Measurements from ENCODE around the gene UQCC3.

UQCC3 gene

GRCh38 chr11:62652161-62653006 lies 19.1 kb upstream of the UQCC3 start:
- Histone ChIP-seq H3K4me1 (ENCODE audit: insufficient read depth, low read length) (peaks cover 36% of the 10 kb centered on the region), H3K27ac (ENCODE audit: low read length) (peak overlapping the region; percentile 88), H3K9ac (ENCODE audit: low read depth, low read length) (peak overlapping the region; percentile 84), H3K4me3 (ENCODE audit: low read depth in 1 of 2, low read length in 2 of 2) (peak overlapping the region; percentile 75 to 82), H2AFZ (ENCODE audit: low read depth, low read length) (peak overlapping the region; percentile 87), H3K36me3 (ENCODE audit: insufficient read depth, low read length) (peaks cover 27% of the 10 kb centered on the region), H3K27me3 (ENCODE audit: insufficient read depth, low read length, poor library complexity) (no peaks in the 10 kb centered on the region), H4K20me1 (ENCODE audit: insufficient read depth, low read length) (no peaks in the 10 kb centered on the region), H3K4me2 (ENCODE audit: insufficient read depth, low read length) (peak overlapping the region; percentile 72), H3K79me2 (ENCODE audit: insufficient read depth, low read length) (peaks cover 46% of the 10 kb centered on the region), H3K9me3 (ENCODE audit: insufficient read depth, low read length, severe bottlenecking) (no peaks in the 10 kb centered on the region)
- DNase-seq (no peak), ATAC-seq (ENCODE audit: insufficient read depth, low read depth) (no peak)
- TF ChIP-seq EZH2 (IDR thresholded peaks at IDR 0.05; ENCODE audit: borderline replicate concordance, low read depth, low read length, severe bottlenecking): no peak
- TF ChIP-seq CTCF (IDR thresholded peaks at IDR 0.05; ENCODE audit: borderline replicate concordance, extremely low read depth, low read length, poor library complexity, severe bottlenecking): no peak

DNA sequence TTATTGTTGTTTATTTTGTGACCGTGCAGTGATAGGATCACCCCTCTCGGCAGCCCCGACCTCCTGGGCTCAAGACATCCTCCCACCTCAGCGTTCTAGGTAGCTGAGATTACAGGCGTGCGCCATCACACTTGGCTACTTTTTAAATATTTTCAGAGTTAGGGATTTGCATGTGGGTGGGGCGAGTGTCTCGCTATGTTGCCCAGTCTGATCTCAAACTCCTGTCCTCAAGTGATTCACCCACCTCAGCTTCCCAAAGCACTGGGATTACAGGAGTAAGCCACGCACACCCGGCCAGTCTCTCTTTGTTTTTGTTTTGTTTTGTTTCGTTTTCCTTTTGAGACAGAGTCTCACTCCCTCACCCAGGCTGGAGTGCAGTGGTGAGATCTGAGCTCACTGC lies 17.2 kb upstream of the UQCC3 start:
- Histone ChIP-seq H3K27me3 (ENCODE audit: insufficient read depth, low read length, poor library complexity) (no peaks in the 10 kb centered on the region), H2AFZ (ENCODE audit: low read depth, low read length) (peak overlapping the region; percentile 67), H3K4me2 (ENCODE audit: insufficient read depth, low read length) (peak overlapping the region; percentile 20), H3K36me3 (ENCODE audit: insufficient read depth, low read length) (peaks cover 10% of the 10 kb centered on the region), H3K79me2 (ENCODE audit: insufficient read depth, low read length) (peaks cover 31% of the 10 kb centered on the region), H3K9ac (ENCODE audit: low read depth, low read length) (peak overlapping the region; percentile 84), H3K4me1 (ENCODE audit: insufficient read depth, low read length) (peaks cover 27% of the 10 kb centered on the region), H3K9me3 (ENCODE audit: insufficient read depth, low read length, severe bottlenecking) (no peaks in the 10 kb centered on the region), H4K20me1 (ENCODE audit: insufficient read depth, low read length) (no peaks in the 10 kb centered on the region), H3K27ac (ENCODE audit: low read length) (no peak overlapping the region), H3K4me3 (ENCODE audit: low read depth in 1 of 2, low read length in 2 of 2) (no peak overlapping the region)
- TF ChIP-seq EZH2 (IDR thresholded peaks at IDR 0.05; ENCODE audit: borderline replicate concordance, low read depth, low read length, severe bottlenecking) (no peak), CTCF (IDR thresholded peaks at IDR 0.05; ENCODE audit: borderline replicate concordance, extremely low read depth, low read length, poor library complexity, severe bottlenecking) (no peak)
- ATAC-seq (ENCODE audit: insufficient read depth, low read depth) (no peak), DNase-seq (no peak)

- Histone ChIP-seq H3K4me3 (ENCODE audit: low read depth in 1 of 2, low read length in 2 of 2) (no peak overlapping the region), H3K4me2 (ENCODE audit: insufficient read depth, low read length) (no peak overlapping the region), H3K27ac (ENCODE audit: low read length) (no peak overlapping the region), H3K9me3 (ENCODE audit: insufficient read depth, low read length, severe bottlenecking) (no peaks in the 10 kb centered on the region), H4K20me1 (ENCODE audit: insufficient read depth, low read length) (no peaks in the 10 kb centered on the region), H3K4me1 (ENCODE audit: insufficient read depth, low read length) (peaks cover 19% of the 10 kb centered on the region), H3K27me3 (ENCODE audit: insufficient read depth, low read length, poor library complexity) (no peaks in the 10 kb centered on the region), H3K79me2 (ENCODE audit: insufficient read depth, low read length) (peaks cover 12% of the 10 kb centered on the region), H3K36me3 (ENCODE audit: insufficient read depth, low read length) (no peaks in the 10 kb centered on the region; the same call in 1 of the 2 replicates), H2AFZ (ENCODE audit: low read depth, low read length) (peak overlapping the region; percentile 25; the same call in 1 of the 2 replicates), H3K9ac (ENCODE audit: low read depth, low read length) (0 out of 2 replicates have a peak overlapping the region, but pooled peaks have one; percentile 16)
- TF ChIP-seq EZH2 (IDR thresholded peaks at IDR 0.05; ENCODE audit: borderline replicate concordance, low read depth, low read length, severe bottlenecking) (no peak), CTCF (IDR thresholded peaks at IDR 0.05; ENCODE audit: borderline replicate concordance, extremely low read depth, low read length, poor library complexity, severe bottlenecking) (no peak)
- DNase-seq: no peak
- ATAC-seq (ENCODE audit: insufficient read depth, low read depth): no peak
These were observed 14.6 kb upstream of the UQCC3 start for GRCh38 chr11:62656796-62657429.

Data from DND-41 (cell line).